GM18505 (cell line): ENCODE results near the gene SLC22A14.

ENCODE experiments used
- ATAC-seq: cut with Tn5 transposase; IDR thresholded peaks from one replicate; pipeline ENCODE4 v1.9.1; 2021; ENCODE audit not compliant: unreplicated experiment
- POLR2A ChIP-seq: IDR thresholded peaks from 4 replicates; pipeline ENCODE4 v1.6.1; 2011; ENCODE audit warnings: borderline replicate concordance; ENCODE audit not compliant: insufficient read depth, insufficient read length; ENCODE audit errors: extremely low read depth

Gene SLC22A14

GRCh38 chr3:38349684-38350359 is 67.7 kb downstream of the SLC22A14 start:
- TF ChIP-seq POLR2A: no peak
- ATAC-seq: no peak

GRCh38 chr3:38353151-38353550 is 71.1 kb downstream of the SLC22A14 start:
- TF ChIP-seq POLR2A: no peak
- no peak for ATAC-seq

- no peak for TF ChIP-seq POLR2A
- ATAC-seq: no peak
Measured at GRCh38 chr3:38354588-38355330, 72.7 kb downstream of the SLC22A14 start.

GRCh38 chr3:38359038-38359437 is 76.9 kb downstream of the SLC22A14 start:
- no peak for TF ChIP-seq POLR2A
- no peak for ATAC-seq

- ATAC-seq: no peak
- no peak for TF ChIP-seq POLR2A
Measured at GRCh38 chr3:38360345-38360744, 78.3 kb downstream of the SLC22A14 start.

- TF ChIP-seq POLR2A: no peak
- no peak for ATAC-seq
Measured at GRCh38 chr3:38361496-38361895, 79.4 kb downstream of the SLC22A14 start.

GRCh38 chr3:38362825-38363224 is 80.7 kb downstream of the SLC22A14 start:
- TF ChIP-seq POLR2A: no peak
- no peak for ATAC-seq

GRCh38 chr3:38364721-38365400 is 82.8 kb downstream of the SLC22A14 start:
- ATAC-seq: no peak
- no peak for TF ChIP-seq POLR2A

- no peak for ATAC-seq
- TF ChIP-seq POLR2A: no peak
Measured at GRCh38 chr3:38365469-38366062, 83.5 kb downstream of the SLC22A14 start.

- TF ChIP-seq POLR2A: no peak
- ATAC-seq: no peak
Measured at GRCh38 chr3:38366082-38366481, 84.0 kb downstream of the SLC22A14 start.

- no peak for ATAC-seq
- TF ChIP-seq POLR2A: no peak
Measured at GRCh38 chr3:38367779-38368178, 85.7 kb downstream of the SLC22A14 start.
